GM18505 (cell line): ENCODE data around the gene ZNF362.

Experiments used
- ATAC-seq: cut with Tn5 transposase; IDR thresholded peaks from one replicate; pipeline ENCODE4 v1.9.1; 2021; ENCODE audit not compliant: unreplicated experiment
- POLR2A ChIP-seq: IDR thresholded peaks from 4 replicates; pipeline ENCODE4 v1.6.1; 2011; ENCODE audit warnings: borderline replicate concordance; ENCODE audit not compliant: insufficient read depth, insufficient read length; ENCODE audit errors: extremely low read depth

ZNF362 gene

DNA sequence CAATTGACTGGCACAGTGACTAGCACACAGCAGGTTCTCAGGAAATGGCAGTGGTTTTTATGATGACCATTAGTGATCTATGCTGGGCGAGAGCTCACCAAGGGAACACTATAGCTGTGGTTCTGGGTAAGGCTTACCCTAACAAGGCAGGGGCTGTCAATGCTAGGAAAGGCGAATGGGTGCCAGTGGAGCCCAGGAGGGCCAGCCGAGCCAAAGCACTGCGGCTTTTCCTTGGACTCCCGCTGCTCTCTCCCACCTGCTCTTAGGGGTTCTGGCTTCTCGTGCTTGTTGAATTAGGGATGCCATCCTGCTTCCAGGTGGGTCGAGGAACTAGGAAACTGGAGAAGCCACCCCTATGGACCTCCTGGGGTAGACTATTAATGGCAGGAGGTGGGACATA is 74.6 kb downstream of the ZNF362 start:
- TF ChIP-seq POLR2A: no peak
- ATAC-seq: no peak

DNA sequence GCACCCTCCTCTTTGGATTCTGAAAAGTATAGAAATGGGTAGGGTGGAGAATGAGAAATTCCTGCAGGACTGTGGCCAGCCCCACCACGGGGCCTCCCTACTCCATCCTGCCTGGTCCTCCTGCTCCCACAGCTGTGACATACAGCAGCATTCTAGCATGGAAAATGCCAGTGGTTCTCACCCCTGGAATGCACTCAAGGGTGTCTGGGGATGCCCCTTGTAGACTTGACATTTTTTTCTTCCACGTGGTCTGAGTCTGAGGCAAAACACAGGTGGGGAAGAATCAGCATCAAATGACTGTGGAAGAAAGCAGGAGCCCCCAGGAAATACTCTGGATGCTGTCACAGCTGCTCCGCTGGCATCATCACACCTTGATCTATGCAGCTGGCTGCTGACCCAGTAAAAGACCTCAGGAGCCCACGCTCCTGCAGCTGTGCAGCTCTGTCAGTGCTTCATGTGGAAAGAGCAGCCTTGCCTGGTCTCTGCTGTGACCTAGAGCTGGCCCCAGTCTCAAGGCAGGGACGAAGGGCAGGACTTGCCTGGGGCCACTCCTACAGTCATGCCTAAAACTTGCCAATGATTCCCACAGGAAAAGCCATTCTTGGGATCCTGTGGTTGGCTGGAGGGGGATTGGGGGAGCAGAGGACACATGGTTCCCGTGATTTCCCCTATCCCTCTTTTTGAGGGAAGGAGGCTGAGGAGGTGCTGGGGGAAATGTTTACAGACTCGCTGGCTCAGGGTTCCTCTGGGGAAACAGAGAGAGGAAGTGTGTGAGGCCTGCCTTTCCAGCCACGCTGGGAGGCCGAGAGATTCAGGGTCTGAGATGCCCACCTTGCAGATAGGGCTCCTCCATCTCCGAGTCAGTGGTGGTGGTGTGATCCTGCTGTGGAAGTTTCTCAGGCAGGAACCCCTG is 75.4 kb downstream of the ZNF362 start:
- no peak for ATAC-seq
- no peak for TF ChIP-seq POLR2A

DNA sequence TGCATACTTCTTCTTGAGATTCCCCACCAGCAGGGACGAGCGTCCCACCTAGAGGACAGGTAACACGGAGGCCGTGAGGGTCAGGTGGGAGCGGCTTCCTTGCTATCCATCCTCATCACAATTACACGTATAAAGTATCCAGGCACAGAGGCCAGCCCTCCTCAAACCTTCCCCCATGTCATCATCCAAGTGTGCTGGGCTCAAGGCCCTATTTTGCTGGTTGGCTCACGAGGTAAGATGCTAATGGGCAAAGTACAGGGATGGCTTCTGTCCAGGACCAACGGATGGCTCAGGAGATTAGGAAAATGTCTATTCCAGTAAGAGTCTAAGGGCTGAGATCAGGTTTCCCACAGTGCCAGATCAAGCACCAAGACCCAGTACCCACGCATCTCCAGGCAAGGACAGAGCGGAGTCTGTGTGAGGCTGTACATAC is 76.1 kb downstream of the ZNF362 start:
- TF ChIP-seq POLR2A: no peak
- ATAC-seq: no peak

DNA sequence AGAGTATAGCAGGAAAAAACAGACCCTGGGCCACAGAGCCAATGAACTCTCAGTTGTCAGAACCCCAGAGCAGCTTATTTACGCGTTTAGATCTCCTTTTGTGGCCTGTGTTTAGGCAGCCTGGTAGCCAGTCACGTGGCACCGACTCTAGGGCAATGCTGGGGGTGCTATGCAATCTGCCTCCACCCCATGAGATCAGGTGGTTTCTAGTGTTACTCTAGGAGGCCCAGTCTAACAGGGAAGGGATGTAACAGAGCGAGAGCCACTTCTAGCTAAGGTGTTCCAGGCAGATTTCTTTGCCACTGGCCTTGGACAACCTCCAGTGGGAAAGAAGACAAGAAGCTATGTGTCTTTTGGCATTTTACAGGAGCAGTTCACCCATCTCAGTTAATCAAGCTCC is 76.6 kb downstream of the ZNF362 start:
- no peak for TF ChIP-seq POLR2A
- no peak for ATAC-seq

DNA sequence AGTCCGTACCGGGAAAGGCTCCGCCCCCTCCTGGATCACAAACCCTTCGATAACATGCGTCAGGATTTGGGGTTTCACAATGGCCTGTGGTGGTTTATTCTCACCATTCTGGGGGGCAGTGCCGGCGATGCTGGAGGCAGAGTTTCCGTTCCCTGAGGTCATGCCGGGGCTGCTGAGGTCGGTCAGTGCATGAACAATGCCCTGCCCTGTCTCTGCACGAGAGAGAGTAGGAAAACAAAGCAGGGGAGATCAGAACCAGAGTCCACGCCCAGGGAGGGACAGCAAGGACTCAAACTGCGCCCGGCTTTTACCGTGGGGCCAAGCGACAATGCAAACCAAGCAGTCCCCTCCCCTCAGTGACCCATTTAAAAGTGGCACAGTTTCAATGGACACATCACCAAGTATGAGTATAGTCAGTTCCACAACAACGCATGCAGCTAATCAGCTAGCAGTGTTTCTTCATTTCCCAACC is 77.8 kb downstream of the ZNF362 start:
- no peak for ATAC-seq
- no peak for TF ChIP-seq POLR2A

DNA sequence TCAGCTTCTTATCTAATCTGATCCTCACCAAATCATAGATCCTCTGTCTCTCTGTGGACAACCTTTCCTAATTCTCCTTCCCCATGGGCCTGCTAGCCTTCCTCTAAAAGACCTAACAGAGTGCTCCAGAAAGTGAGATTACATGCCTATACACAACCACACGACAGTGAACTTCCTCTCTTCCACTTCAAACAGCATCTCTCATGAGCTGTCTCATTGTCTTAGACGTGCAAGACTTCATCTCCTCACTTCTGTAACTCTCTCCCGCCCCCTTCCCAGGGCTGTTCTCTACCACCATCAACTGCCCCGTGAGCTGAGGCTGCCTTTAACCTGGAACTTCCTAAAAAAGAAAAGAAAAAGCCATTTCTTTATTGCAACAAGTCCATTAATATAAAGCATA is 78.7 kb downstream of the ZNF362 start:
- no peak for ATAC-seq
- no peak for TF ChIP-seq POLR2A

DNA sequence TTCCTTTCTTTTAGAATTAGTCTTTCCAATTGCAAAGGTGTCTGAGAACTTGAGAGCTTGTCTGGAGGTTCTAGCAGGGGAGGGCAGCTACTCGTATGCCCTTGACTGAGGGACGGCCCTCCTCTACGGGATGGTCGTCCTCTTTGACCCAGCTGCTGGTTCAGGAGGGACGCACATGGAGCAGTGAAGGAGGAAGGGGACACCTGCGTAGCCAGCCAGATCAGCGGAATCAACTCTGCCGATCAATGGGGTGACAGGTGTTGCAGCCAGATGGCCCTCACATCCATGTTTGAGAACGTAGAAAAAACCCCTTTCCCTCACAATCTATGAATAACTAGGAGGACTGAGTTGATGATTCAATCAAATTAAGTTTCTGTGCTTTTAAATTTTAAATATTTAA is 80.3 kb downstream of the ZNF362 start:
- TF ChIP-seq POLR2A: no peak
- ATAC-seq: no peak

DNA sequence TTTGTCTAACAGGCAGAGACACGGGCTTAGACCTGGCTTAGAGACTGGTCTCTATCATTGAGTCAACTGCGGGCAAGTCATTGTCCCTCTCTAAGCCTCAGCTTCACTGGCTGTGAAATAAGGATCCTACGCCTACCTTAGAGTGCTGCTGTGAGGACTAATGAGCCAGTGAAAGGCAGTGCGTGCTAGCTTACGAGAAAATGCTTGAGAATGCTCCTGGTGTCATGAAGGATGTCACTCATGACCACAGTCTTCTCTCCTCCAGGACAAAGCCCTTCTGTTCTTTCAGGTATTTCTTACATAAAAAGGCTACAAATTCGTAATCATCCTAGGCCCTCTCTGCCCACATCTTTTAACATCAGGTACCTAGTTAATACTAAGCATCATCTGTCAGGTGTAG is 81.1 kb downstream of the ZNF362 start:
- no peak for TF ChIP-seq POLR2A
- ATAC-seq: no peak

DNA sequence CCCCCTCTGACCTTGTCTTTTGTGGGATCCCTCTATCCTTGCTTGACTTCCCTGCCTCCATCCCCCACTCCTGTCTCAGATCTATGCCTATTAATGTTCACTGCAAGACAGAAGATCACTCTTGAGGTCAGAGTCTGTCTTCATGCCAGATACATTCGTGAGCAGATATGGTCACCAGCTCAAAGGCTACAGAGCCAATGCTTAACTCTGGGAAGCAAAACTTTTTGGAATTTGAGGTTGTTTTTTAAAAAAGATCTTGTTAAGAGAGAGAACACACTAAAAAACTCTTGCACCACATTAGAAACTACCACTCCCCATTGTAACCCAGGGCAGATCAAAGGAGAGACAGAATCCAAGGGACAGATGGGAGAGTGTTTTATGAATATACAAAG is 81.8 kb downstream of the ZNF362 start:
- TF ChIP-seq POLR2A: no peak
- no peak for ATAC-seq

DNA sequence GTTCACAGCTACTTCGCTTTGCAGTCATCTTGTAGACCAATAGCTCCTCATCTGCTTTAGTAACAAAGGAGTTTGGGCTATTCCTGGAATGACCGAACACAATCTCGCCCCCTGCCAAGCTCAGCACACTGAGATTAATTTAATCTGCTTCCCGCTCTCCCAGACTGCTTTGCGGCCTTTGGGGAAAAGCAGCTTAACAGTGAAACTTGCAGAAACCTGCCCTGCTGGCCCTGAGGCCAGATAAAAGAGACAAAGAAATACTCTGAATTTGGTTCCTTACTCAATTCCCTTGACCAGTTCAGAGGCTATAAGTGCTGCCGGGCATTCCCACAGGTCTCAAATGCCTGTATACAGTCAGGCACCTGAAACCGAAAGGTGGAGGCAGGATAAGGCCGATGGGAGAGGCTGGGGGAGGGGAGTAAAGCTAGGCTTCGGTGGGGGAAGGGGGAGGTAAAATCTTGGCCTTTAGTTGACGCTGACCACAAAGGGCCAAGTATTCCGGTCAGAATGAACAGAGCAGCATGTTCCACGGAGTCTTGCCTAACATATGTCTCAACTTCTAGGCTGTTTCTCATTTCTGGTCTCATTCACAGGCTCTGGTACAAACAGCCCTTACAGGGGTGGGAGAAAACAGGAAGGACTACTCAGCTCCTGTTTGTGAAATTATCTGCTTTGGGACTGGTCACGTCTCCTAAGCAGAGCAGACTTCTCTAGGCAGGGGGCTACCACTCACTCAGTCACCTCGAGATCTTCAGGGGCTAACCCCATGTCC is 82.3 kb downstream of the ZNF362 start:
- no peak for TF ChIP-seq POLR2A

DNA sequence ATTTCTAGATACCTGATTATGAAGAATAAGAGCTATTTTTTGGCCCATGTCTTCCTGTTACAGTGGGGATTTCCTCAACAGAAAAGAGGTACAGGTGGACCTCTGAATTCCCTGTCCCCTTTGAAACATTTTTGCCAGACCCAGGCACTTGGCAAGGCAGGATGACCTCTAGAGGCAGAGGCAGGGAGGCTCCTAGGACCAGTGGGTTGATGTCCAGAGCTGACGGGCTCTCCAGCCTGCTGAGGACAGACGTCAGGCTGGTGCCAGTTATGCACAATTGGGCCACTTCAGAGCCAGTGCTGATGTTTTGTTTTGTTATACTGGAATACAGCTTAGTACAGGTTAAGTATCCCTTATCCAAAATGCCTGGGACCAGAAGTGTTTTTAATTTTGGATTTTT is 83.1 kb downstream of the ZNF362 start:
- ATAC-seq: no peak
- no peak for TF ChIP-seq POLR2A

More for the DNA sequence above, 82.3 kb downstream of the ZNF362 start:
- ATAC-seq: no peak

DNA sequence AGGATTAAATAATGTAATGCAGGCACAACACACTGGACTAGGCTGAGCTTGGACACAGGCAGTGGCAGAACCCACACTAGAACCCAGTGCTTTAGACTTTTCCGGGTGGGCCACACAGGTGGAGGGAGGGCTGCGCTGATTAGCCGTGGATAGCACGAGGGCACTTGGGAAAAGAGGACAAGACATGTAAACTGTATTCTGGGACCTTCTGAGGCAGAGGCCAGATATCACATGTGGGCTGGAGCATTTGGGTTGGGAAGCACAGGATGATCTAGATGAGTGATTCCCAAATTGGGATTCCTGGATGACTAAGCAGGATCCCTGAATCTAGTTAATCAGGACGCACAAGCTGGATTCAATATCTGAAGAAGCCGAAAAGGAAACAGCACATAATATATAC is 84.9 kb downstream of the ZNF362 start:
- no peak for ATAC-seq
- TF ChIP-seq POLR2A: no peak

DNA sequence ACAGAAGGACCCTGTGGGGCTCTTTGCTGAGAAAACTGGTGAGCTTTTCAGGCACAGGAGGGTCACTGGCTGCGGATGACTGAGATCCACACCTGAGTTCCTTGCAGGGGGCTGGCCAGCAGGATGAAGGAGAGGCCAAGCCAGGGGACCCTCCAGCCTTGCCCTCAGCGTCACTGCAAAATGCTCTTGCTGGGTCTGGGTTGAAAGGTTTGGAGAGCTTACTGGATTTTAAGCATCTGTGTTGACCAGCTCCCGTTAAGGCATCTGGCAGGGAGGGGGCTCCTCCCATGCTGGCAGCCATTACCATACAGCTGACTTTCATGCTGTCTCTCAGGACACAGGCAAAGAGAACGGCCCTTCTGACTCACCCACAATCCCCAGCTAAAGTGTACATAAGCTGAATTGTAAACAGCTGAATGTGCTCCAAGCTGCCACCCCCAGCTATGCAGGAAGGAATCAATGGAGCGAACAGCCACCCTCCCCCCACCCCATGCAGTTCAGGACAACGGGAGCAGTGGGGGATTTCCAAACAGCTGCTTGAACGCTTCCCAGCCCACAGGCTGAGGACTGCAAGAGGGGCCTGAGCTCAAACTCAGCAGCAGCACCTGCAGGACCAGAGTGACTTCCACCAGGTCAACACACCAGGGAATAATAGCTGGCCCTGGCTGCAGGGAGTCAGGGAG is 85.9 kb downstream of the ZNF362 start:
- ATAC-seq: no peak
- TF ChIP-seq POLR2A: no peak
